Measurements from ENCODE around the gene SLC44A4.
A peak's percentile ranks its signal among the peaks of the same experiment; 100 is the strongest.

SLC44A4 gene

DNA sequence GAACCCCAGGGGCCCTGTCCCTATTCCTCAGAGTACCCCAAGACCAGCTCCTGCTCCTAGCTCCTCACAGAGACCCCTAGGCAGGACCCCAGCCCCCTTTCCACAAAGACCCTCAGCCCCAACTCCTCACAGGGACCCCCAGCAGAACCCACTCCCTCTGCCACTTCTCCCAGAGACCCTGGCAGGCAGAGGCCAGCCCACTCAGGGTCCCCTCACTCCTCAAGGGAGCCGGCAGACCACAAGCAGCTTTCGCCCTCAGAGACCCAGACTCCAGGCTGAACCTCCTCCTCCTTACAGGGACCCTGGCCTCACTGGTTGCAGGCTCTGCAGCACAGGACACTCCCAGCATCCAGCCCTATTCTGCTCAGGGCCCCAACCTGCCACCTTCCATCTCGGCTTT, 575 bp downstream of the SLC44A4 start:
- TF ChIP-seq TCF4 (CRISPR knock-in tag; IDR thresholded peaks at IDR 0.05; ENCODE audit: borderline replicate concordance) (no peak), ARNTL (CRISPR knock-in tag; IDR thresholded peaks at IDR 0.05; ENCODE audit: borderline replicate concordance, low read depth) (no peak), ZNF8 (CRISPR knock-in tag; IDR thresholded peaks at IDR 0.05) (no peak), ZC3H10 (CRISPR knock-in tag; IDR thresholded peaks at IDR 0.05) (no peak), SNAI2 (CRISPR knock-in tag; IDR thresholded peaks at IDR 0.05) (no peak), GLIS3 (CRISPR knock-in tag; IDR thresholded peaks at IDR 0.05) (no peak), CSDC2 (CRISPR knock-in tag; IDR thresholded peaks at IDR 0.05) (no peak), ZFP30 (CRISPR knock-in tag; IDR thresholded peaks at IDR 0.05) (no peak), OSR1 (CRISPR knock-in tag; IDR thresholded peaks at IDR 0.05) (no peak), ZFP3 (CRISPR knock-in tag; IDR thresholded peaks at IDR 0.05) (no peak), TOX (CRISPR knock-in tag; IDR thresholded peaks at IDR 0.05; ENCODE audit: borderline replicate concordance) (no peak), ISL1 (CRISPR knock-in tag; IDR thresholded peaks at IDR 0.05) (no peak), PPARA (CRISPR knock-in tag; IDR thresholded peaks at IDR 0.05; ENCODE audit: borderline replicate concordance) (no peak), BACH2 (CRISPR knock-in tag; IDR thresholded peaks at IDR 0.05; ENCODE audit: borderline replicate concordance) (no peak)
- TF ChIP-seq, protein P1, sequence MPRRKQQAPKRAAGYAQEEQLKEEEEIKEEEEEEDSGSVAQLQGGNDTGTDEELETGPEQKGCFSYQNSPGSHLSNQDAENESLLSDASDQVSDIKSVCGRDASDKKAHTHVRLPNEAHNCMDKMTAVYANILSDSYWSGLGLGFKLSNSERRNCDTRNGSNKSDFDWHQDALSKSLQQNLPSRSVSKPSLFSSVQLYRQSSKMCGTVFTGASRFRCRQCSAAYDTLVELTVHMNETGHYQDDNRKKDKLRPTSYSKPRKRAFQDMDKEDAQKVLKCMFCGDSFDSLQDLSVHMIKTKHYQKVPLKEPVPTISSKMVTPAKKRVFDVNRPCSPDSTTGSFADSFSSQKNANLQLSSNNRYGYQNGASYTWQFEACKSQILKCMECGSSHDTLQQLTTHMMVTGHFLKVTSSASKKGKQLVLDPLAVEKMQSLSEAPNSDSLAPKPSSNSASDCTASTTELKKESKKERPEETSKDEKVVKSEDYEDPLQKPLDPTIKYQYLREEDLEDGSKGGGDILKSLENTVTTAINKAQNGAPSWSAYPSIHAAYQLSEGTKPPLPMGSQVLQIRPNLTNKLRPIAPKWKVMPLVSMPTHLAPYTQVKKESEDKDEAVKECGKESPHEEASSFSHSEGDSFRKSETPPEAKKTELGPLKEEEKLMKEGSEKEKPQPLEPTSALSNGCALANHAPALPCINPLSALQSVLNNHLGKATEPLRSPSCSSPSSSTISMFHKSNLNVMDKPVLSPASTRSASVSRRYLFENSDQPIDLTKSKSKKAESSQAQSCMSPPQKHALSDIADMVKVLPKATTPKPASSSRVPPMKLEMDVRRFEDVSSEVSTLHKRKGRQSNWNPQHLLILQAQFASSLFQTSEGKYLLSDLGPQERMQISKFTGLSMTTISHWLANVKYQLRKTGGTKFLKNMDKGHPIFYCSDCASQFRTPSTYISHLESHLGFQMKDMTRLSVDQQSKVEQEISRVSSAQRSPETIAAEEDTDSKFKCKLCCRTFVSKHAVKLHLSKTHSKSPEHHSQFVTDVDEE (CRISPR knock-in tag; IDR thresholded peaks at IDR 0.05), result no peak
- TF ChIP-seq, protein P2, sequence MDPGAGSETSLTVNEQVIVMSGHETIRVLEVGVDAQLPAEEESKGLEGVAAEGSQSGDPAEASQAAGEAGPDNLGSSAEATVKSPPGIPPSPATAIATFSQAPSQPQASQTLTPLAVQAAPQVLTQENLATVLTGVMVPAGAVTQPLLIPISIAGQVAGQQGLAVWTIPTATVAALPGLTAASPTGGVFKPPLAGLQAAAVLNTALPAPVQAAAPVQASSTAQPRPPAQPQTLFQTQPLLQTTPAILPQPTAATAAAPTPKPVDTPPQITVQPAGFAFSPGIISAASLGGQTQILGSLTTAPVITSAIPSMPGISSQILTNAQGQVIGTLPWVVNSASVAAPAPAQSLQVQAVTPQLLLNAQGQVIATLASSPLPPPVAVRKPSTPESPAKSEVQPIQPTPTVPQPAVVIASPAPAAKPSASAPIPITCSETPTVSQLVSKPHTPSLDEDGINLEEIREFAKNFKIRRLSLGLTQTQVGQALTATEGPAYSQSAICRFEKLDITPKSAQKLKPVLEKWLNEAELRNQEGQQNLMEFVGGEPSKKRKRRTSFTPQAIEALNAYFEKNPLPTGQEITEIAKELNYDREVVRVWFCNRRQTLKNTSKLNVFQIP (CRISPR knock-in tag; IDR thresholded peaks at IDR 0.05; ENCODE audit: borderline replicate concordance, low read depth), result no peak
- TF ChIP-seq, protein P3, sequence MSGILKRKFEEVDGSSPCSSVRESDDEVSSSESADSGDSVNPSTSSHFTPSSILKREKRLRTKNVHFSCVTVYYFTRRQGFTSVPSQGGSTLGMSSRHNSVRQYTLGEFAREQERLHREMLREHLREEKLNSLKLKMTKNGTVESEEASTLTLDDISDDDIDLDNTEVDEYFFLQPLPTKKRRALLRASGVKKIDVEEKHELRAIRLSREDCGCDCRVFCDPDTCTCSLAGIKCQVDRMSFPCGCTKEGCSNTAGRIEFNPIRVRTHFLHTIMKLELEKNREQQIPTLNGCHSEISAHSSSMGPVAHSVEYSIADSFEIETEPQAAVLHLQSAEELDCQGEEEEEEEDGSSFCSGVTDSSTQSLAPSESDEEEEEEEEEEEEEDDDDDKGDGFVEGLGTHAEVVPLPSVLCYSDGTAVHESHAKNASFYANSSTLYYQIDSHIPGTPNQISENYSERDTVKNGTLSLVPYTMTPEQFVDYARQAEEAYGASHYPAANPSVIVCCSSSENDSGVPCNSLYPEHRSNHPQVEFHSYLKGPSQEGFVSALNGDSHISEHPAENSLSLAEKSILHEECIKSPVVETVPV (CRISPR knock-in tag; IDR thresholded peaks at IDR 0.05), result no peak
- ATAC-seq, result no peak; the same call in 2 of the 3 replicates

DNA sequence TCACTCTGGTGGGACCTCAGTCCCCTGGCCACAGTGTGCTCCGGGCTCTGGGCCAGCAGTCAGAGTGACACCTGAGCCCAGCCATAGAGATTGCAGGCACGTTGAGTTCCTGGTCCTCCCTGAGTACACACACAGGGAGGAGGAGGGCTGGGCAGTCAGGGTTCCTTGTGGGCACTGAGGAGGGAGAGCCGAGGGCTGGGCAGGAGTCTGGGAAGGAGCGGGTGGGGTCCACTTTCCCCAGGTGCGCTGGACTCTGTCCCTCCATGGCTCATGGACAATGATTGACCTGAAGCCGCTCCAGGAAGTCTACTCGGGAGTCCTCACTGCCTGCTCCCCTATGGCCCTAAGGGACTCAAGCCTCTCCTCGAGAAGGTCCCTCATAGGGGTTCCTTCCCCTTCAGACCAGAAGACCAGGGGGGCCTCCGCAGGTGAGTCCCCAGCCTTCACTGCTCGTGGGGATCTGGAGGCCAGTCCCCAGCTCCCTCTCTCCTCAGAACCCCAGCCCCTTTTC, 1.1 kb downstream of the SLC44A4 start:
- TF ChIP-seq ESRRG (CRISPR knock-in tag; IDR thresholded peaks at IDR 0.05) (no peak), CSDC2 (CRISPR knock-in tag; IDR thresholded peaks at IDR 0.05) (no peak), ZFP30 (CRISPR knock-in tag; IDR thresholded peaks at IDR 0.05) (no peak), GLIS3 (CRISPR knock-in tag; IDR thresholded peaks at IDR 0.05) (no peak), PPARA (CRISPR knock-in tag; IDR thresholded peaks at IDR 0.05; ENCODE audit: borderline replicate concordance) (no peak), ZNF565 (CRISPR knock-in tag; conservative IDR thresholded peaks at IDR 0.05; ENCODE audit: low read depth) (no peak), ARNTL (CRISPR knock-in tag; IDR thresholded peaks at IDR 0.05; ENCODE audit: borderline replicate concordance, low read depth) (no peak), OSR1 (CRISPR knock-in tag; IDR thresholded peaks at IDR 0.05) (no peak), BACH2 (CRISPR knock-in tag; IDR thresholded peaks at IDR 0.05; ENCODE audit: borderline replicate concordance) (no peak), TCF4 (CRISPR knock-in tag; IDR thresholded peaks at IDR 0.05; ENCODE audit: borderline replicate concordance) (no peak)
- TF ChIP-seq, protein P1 (CRISPR knock-in tag; IDR thresholded peaks at IDR 0.05), result no peak
- TF ChIP-seq, protein P4, sequence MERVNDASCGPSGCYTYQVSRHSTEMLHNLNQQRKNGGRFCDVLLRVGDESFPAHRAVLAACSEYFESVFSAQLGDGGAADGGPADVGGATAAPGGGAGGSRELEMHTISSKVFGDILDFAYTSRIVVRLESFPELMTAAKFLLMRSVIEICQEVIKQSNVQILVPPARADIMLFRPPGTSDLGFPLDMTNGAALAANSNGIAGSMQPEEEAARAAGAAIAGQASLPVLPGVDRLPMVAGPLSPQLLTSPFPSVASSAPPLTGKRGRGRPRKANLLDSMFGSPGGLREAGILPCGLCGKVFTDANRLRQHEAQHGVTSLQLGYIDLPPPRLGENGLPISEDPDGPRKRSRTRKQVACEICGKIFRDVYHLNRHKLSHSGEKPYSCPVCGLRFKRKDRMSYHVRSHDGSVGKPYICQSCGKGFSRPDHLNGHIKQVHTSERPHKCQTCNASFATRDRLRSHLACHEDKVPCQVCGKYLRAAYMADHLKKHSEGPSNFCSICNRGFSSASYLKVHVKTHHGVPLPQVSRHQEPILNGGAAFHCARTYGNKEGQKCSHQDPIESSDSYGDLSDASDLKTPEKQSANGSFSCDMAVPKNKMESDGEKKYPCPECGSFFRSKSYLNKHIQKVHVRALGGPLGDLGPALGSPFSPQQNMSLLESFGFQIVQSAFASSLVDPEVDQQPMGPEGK (CRISPR knock-in tag; IDR thresholded peaks at IDR 0.05; ENCODE audit: borderline replicate concordance), result no peak
- TF ChIP-seq, protein P2 (CRISPR knock-in tag; IDR thresholded peaks at IDR 0.05; ENCODE audit: borderline replicate concordance, low read depth), result no peak
- peak; percentile 30; the same call in 2 of the 3 replicates for ATAC-seq

Measured in SK-N-SH treated with all-trans-retinoic acid at 6 μM for 48 hours (cell line).